DMS114 treated with DMSO at 0.1 percent for 48 hours (cell line): ENCODE measurements around the gene ERCC2.

Experiments
- DNase-seq: peaks from one replicate; lab custom pipeline; 2025; ENCODE audit not compliant: unreplicated experiment; lab: John Stamatoyannopoulos, UW

ERCC2 gene

GRCh38 chr19:45402298-45403061 is 32.1 kb upstream of the ERCC2 start:
- DNase-seq = no peak

- DNase-seq = no peak
Measured at GRCh38 chr19:45401815-45402214, 31.4 kb upstream of the ERCC2 start.

- DNase-seq = no peak
Measured at GRCh38 chr19:45400192-45400591, 29.8 kb upstream of the ERCC2 start.

- DNase-seq = no peak
Measured at GRCh38 chr19:45395821-45396617, 25.6 kb upstream of the ERCC2 start.

GRCh38 chr19:45391871-45392665 is 21.7 kb upstream of the ERCC2 start:
- no peak for DNase-seq

GRCh38 chr19:45391346-45391745 is 21.0 kb upstream of the ERCC2 start:
- peak; percentile 25 for DNase-seq

- DNase-seq = no peak
Measured at GRCh38 chr19:45385392-45386221, 15.2 kb upstream of the ERCC2 start.

GRCh38 chr19:45382426-45382825 is 12.1 kb upstream of the ERCC2 start:
- DNase-seq = no peak

- no peak for DNase-seq
Measured at GRCh38 chr19:45380107-45380506, 9.7 kb upstream of the ERCC2 start.

- no peak for DNase-seq
Measured at GRCh38 chr19:45376045-45376724, 5.8 kb upstream of the ERCC2 start.

GRCh38 chr19:45368737-45369340 is 1.5 kb downstream of the ERCC2 start:
- DNase-seq = no peak

GRCh38 chr19:45368127-45368526 is 2.2 kb downstream of the ERCC2 start:
- no peak for DNase-seq

GRCh38 chr19:45364696-45365095 is 5.7 kb downstream of the ERCC2 start:
- no peak for DNase-seq

GRCh38 chr19:45363861-45364459 is 6.4 kb downstream of the ERCC2 start:
- DNase-seq = no peak

- DNase-seq = no peak
Measured at GRCh38 chr19:45362291-45362690, 8.1 kb downstream of the ERCC2 start.

- DNase-seq = no peak
Measured at GRCh38 chr19:45361608-45362007, 8.8 kb downstream of the ERCC2 start.

GRCh38 chr19:45358213-45358792 is 12.1 kb downstream of the ERCC2 start:
- no peak for DNase-seq

GRCh38 chr19:45357445-45357783 is 13.0 kb downstream of the ERCC2 start:
- no peak for DNase-seq
